MCF 10A (cell line): ENCODE data around the gene ATP2A3. TPM values are rescaled to one million over a fixed set of nuclear protein-coding genes. Genes with fewer than 3 reads are reported as not detected.

Experiments used
- BruUV-seq: library from RNA; stranded (reverse); fragments of 400-500 nt; replicated peaks from 2 replicates; lab custom pipeline; 2021; lab: Mats Ljungman, UMichigan
- CTCF ChIA-PET: fragments of 300-600 bp; sonication (Branson Sonifier 250); formaldehyde crosslinking; extraction: SDS; loops from one replicate; lab custom pipeline; 2021; ENCODE audit warnings: antibody characterized with exemption, inconsistent platforms; lab: Yijun Ruan, JAX
- POLR2A ChIA-PET: fragments of 300-600, 350-650 bp; sonication (Branson Sonifier 250); formaldehyde crosslinking; extraction: SDS; loops from one replicate; lab custom pipeline; 2020; ENCODE audit warnings: antibody characterized with exemption, inconsistent platforms; lab: Yijun Ruan, JAX
- DNase-seq: peaks from one replicate; pipeline ENCODE4 v3.0.0-alpha.2; 2018; ENCODE audit not compliant: unreplicated experiment
- H3K27ac Mint-ChIP-seq: one replicate; pipeline ENCODE4 v1.8.0; 2022; ENCODE audit warnings: mild to moderate bottlenecking, low read depth, mixed read lengths; ENCODE audit not compliant: unreplicated experiment
- H3K27me3 Mint-ChIP-seq: one replicate; pipeline ENCODE4 v1.8.0; 2022; ENCODE audit warnings: mixed read lengths; ENCODE audit not compliant: insufficient read depth, unreplicated experiment
- H3K36me3 Mint-ChIP-seq: one replicate; pipeline ENCODE4 v1.8.0; 2022; ENCODE audit warnings: mild to moderate bottlenecking, moderate library complexity, mixed read lengths; ENCODE audit not compliant: insufficient read depth, unreplicated experiment
- H3K4me1 Mint-ChIP-seq: one replicate; pipeline ENCODE4 v1.8.0; 2022; ENCODE audit warnings: mixed read lengths; ENCODE audit not compliant: insufficient read depth, unreplicated experiment
- H3K4me3 Mint-ChIP-seq: one replicate; pipeline ENCODE4 v1.8.0; 2022; ENCODE audit warnings: mild to moderate bottlenecking, moderate library complexity, mixed read lengths; ENCODE audit not compliant: unreplicated experiment
- H3K9me3 Mint-ChIP-seq: one replicate; pipeline ENCODE4 v1.8.0; 2022; ENCODE audit warnings: mixed read lengths; ENCODE audit not compliant: unreplicated experiment
- intact Hi-C: fragments of 100-400 bp; cut with micrococcal nuclease; formaldehyde crosslinking; loops from 2 replicates; pipeline ENCODE4 v1.14.1; 2022
- total RNA-seq: library from RNA; stranded (reverse); gene quantifications from 2 replicates; pipeline ENCODE4 v1.2.3, GENCODE V29; 2022
- TF ChIP-seq, protein P1 (sequence below): fragments of 200-600 bp; IDR thresholded peaks from one replicate; pipeline ENCODE4 v1.8.0; 2022; ENCODE audit warnings: antibody characterized with exemption, mild to moderate bottlenecking; ENCODE audit not compliant: unreplicated experiment

ATP2A3 gene
- total RNA-seq, 1 experiment from 2014 or later = not detected

DNA sequence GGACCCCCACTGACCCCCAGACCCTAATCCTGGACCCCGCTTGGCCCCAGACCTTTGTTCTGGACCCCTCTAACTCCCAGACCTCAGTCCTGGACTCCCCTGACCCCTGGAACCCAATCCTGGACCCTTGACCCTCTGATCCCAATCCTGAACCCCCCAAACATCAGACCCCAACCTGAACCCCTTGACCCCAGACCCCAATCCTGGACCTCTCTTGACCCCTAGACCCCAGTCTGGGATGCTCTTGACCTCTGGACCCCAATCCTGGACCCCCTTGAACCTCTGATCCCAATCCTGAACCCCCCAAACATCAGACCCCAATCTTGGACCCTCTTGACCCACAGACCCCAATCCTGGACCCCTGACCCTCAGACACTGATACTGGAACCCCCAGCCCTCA, 34.5 kb downstream of the ATP2A3 start:
- CTCF ChIA-PET = no interaction called here
- POLR2A ChIA-PET = no interaction called here
- Mint-ChIP-seq H3K4me1 (no peaks in the 10 kb centered on the region), H3K9me3 (no peaks in the 10 kb centered on the region), H3K27me3 (peaks cover 14% of the 10 kb centered on the region), H3K36me3 (no peaks in the 10 kb centered on the region), H3K4me3 (no peak overlapping the region), H3K27ac (no peak overlapping the region)
- DNase-seq = no peak
- no TSS peak for BruUV-seq
- TF ChIP-seq, protein P1, sequence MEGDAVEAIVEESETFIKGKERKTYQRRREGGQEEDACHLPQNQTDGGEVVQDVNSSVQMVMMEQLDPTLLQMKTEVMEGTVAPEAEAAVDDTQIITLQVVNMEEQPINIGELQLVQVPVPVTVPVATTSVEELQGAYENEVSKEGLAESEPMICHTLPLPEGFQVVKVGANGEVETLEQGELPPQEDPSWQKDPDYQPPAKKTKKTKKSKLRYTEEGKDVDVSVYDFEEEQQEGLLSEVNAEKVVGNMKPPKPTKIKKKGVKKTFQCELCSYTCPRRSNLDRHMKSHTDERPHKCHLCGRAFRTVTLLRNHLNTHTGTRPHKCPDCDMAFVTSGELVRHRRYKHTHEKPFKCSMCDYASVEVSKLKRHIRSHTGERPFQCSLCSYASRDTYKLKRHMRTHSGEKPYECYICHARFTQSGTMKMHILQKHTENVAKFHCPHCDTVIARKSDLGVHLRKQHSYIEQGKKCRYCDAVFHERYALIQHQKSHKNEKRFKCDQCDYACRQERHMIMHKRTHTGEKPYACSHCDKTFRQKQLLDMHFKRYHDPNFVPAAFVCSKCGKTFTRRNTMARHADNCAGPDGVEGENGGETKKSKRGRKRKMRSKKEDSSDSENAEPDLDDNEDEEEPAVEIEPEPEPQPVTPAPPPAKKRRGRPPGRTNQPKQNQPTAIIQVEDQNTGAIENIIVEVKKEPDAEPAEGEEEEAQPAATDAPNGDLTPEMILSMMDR = no peak
- intact Hi-C loops = no loop called here

DNA sequence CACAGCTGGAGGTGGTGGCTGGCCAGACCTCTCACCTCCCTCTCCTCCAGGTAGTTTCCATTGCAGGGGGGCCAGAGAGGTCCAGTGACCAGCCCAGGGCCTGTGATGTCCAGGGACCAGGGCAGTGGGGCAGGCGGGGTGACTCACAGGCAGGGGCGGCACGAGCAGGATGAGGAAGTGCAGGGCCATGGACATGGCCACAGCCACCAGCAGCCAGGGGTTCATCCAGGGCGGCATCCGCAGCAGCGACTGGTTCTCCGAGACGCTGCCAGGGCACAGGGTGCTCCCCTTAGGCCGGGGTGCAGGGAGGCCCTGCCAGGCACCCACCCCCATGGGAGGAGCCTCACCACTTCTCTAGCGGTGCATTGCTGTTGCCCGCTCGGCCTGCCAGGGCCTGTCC, 35.1 kb downstream of the ATP2A3 start:
- DNase-seq = no peak
- TF ChIP-seq, protein P1 = no peak
- no TSS peak for BruUV-seq
- Mint-ChIP-seq H3K27me3 (peaks cover 15% of the 10 kb centered on the region), H3K4me3 (no peak overlapping the region), H3K4me1 (no peaks in the 10 kb centered on the region), H3K27ac (no peak overlapping the region), H3K36me3 (no peaks in the 10 kb centered on the region), H3K9me3 (no peaks in the 10 kb centered on the region)
- intact Hi-C loops = no loop called here
- CTCF ChIA-PET = interaction anchor here (0.6 kb wide), 1 partner anchor 21 kb away, joined by 4 read pairs; no protein-coding TSS in a partner anchor
- POLR2A ChIA-PET = no interaction called here

DNA sequence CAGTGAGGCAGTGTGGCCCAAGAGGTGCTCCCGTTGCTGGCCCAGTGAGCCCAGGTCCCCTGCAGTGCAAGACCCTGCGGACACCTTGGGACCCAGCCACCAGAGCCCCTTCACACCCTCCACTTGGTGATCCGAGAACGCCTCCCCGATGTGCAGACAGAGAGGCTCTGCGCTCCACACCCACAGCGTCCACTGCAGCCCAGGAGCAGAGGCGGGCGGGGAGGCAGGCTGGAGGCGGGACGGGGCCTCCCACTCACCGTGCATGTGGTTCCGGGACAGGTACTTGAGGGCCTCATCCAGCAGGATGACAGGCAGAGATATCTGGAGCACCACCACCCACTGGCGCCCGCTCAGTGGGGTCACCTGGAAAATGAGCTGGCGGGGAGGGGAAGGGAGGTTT, 35.8 kb downstream of the ATP2A3 start:
- Mint-ChIP-seq H3K36me3 (no peaks in the 10 kb centered on the region), H3K4me3 (no peak overlapping the region), H3K27me3 (peaks cover 15% of the 10 kb centered on the region), H3K9me3 (no peaks in the 10 kb centered on the region), H3K27ac (no peak overlapping the region), H3K4me1 (no peaks in the 10 kb centered on the region)
- TF ChIP-seq, protein P1 = no peak
- ChIA-PET POLR2A (no interaction called here), CTCF (interaction anchor here (0.6 kb wide), 1 partner anchor 21 kb away, joined by 4 read pairs; no protein-coding TSS in a partner anchor)
- no TSS peak for BruUV-seq
- intact Hi-C loops = no loop called here
- no peak for DNase-seq

DNA sequence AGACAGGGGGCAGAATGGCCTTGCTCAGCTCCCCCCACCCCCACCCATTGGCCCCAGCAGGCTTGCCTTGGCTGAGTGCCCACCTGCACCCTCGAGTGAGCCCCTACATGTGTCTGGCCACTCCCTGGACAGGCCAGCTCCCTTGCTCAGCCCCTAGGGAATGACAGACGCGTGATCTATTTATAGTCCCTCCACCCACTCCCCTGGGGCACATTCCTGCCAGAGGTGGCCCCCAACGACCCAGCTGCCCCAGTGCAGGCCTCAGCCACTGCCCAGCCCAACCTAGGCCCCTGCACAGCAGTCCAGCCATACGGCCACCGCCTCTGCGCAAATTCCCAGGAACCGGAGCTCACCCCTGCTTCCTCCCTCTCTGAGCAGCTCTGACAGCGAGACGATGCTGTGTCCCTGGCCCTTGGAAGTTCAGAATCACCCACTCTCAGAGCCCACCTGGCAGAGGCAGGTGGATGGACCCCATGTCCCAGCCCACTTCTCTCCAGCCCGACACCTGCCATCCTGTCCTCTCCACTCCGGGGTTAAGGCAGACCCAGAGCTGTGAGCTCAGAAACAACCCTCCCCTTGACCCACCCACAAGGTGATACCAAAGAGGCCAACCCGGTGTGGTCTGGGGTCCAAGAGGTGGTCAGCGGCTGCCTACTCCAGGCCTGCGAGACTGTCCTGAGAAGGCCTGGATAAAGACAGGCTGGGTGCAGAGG, 36.5 kb downstream of the ATP2A3 start:
- POLR2A ChIA-PET = no interaction called here
- CTCF ChIA-PET = interaction anchor here (0.5 to 1.3 kb wide), 2 partner anchors 14 to 76 kb away, joined by 3 read pairs; no protein-coding TSS in a partner anchor

More for the DNA sequence above, 36.5 kb downstream of the ATP2A3 start:
- DNase-seq = no peak
- Mint-ChIP-seq H3K27me3 (peaks cover 15% of the 10 kb centered on the region), H3K4me3 (no peak overlapping the region), H3K36me3 (no peaks in the 10 kb centered on the region), H3K9me3 (no peaks in the 10 kb centered on the region), H3K27ac (no peak overlapping the region), H3K4me1 (no peaks in the 10 kb centered on the region)
- TF ChIP-seq, protein P1 = no peak
- intact Hi-C loops = no loop called here
- no TSS peak for BruUV-seq
